GM19438 (cell line): ENCODE measurements around the gene SH3TC1.

Source experiments
- ATAC-seq: cut with Tn5 transposase; IDR thresholded peaks from one replicate; pipeline ENCODE4 v1.9.1; 2021; ENCODE audit warnings: low read depth; ENCODE audit not compliant: unreplicated experiment

The SH3TC1 gene

DNA sequence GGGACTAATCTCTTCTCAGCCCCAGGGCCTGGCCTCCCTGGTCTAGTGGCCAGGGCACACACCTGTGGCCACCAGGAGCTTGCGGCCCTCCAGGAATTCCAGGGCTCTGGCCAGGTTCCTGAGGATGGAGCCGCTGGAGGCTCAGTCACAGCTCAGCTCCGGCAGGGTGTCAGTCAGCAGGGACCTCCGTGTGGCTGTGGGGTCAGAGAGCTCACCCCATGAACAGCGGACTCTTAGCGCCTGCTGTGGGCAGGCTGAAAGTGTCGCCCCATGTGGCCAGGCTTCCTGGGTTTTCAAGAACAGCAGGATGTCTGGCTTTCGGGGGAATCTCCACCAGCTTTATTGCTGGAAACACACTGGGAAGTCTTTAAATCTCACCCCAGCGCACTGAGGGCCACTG lies 19.3 kb upstream of the SH3TC1 start:
- no peak for ATAC-seq

DNA sequence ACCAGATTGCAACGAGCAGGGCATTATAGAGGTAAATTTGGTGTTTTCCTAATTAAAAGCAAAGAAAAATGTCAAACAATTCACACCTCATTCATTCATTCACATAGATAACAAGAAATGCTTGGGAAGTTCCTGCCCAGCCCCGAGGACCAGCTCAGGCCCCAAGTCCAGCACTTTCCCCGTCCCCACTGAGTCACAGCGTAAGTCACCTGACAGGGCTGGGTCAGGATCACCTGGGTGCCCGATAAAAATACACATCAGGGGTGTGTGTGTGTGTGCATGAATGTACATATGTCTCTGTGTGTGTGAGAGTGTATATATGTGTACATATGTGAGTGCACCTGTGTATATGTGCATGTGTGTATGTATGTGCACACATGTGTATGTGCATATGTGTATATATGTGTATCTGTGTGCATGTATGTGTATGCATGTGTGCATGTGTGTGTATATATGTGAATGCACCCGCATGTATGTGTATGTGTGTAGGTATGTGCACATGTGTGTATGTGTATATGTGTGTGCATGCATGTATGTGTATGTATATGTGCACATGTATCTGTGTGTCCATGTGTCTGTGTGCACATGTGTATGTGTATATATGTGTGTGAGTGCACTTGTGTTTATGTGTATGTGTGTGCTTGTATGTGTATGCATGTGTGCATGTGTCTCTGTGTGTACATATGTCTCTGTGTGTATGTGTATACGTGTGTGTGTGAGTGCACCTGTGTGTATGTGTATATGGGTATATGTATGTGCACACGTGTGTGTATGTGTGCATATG lies 18.6 kb upstream of the SH3TC1 start:
- no peak for ATAC-seq

DNA sequence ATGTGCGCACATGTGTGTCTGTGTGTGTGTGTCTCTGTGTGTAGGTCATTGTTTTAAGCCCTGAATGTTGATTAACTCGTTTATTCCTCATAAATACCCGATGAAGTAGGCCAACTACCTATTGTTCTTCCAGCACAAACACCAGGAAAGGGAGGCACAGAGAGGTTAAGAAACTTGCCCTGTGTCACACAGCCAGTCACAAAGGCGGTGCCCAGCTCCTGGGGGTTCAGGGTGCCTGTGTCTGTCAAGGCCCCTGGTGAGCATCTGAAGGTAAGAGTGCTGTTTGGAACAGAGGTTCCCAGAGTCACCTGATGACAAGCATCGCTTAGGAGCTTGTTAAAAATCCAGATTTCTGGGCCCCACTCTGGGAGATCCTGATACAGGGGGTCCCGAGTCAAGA lies 18.0 kb upstream of the SH3TC1 start:
- ATAC-seq: no peak

DNA sequence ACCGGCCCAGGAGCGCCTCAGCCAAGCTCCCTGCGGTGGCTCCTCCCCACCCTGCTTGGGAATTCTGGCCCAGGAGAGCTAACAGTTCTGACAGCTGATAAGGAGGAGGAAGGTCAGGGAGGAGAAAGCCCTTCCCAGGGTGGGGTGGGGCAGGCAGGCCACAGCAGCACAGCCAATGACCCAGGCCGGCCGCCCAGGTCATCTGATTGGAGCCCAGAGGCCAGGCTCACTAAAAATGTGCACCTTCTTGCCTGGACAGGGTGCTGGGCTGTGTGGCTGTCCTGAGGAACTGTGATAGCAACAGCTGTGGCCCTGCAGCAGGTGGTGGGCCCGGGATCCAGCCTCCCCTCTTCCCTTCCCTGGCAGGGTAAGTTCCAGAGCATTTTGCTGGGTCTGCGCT lies 17.2 kb upstream of the SH3TC1 start:
- ATAC-seq: no peak

DNA sequence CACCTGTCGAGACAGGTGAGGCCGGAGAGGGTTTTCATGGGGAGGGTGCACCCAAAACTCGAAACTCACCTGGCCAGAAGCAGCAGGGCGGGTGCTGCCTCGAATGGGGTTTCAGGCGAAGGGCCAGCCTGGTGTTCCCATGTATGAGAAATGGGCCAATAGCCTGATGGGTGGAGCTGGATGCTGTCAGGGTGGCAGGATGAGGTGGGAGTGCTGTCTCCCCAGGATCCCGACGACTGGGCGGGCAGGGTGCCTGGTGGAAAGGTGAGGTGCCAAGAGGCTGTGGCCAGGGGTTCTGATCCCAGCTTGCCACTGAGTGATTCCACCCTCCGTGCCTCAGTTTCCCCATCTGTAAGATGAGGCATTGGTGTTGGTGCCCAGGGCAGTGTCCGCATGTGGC lies 16.8 kb upstream of the SH3TC1 start:
- no peak for ATAC-seq

DNA sequence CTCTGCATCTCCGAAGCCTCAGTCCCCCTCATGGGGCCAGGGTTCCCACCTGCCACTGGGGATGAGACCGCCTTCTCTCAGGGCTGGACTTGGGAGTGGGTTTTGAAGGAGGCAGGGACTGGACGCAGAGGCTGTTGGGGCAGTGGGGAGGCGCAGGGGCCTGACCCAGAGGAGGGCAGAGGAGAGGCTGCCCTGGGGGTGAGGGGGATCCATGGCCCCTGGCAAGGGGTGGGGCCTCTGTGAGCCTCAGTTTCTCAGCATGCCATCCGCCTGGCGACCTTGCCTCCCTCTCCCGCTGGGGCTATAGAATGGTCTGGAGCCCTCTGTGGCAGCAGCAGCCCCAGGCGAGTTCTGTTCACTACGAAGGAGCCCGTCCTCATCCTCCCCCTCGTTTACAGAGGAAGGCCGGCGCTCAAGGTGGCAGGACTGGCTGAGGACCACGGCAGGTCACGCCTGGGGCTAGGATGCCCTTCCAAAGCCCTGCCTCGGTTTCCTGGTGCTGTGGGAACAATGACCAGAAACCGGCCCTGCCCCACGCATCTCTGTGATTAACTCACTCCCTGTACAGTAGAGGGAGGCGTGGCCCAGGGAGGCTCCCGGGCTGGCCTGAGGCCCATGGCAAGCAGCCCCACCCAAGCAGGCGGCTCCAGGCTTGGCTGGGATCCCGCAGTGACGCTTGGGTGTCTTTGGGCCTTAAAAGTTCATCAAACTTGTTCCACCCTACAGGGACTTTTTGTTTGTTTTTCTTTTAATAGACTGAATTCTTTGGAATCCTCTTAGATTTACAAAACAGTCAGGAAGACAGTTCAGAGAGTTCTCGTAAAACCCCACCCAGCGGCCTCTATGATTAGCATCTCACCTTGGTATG lies 16.0 kb upstream of the SH3TC1 start:
- ATAC-seq: no peak

DNA sequence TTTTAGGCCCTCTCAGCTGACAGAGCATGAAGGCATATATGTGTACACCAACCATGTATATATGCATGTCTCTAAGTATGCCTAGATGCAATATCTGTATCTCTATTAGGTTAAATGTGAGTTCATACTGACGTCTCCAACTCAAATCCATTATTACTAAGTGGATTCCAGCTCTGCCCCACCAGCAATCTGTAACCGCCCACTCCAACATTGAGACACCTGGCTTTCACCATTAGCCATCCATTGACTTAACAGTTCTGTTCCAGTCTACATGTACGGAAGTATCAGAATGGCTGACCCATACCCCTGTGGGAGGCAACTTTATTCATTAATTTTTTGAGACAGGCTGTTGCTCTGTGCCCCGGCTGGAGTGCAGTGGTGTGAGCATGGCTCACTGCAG lies 15.0 kb upstream of the SH3TC1 start:
- ATAC-seq: no peak

DNA sequence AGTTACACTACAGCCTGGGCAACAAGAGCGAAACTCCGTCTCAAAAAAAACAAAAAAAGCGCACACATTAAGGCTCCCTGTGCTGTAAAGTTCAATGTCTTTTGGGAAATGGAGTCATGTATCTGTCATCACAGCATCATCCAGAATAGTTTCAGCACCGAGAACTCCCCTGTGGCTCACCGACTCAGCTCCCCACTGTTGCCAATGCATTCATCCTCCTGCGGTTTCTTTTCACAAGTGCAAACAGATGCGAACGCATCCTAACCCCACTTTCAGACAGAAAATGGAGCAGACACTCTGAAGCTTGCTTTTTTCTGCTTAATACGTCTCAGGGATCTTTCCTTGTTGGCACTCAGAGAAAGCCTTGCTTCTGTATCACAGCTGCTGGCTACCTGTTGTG lies 13.8 kb upstream of the SH3TC1 start:
- no peak for ATAC-seq

DNA sequence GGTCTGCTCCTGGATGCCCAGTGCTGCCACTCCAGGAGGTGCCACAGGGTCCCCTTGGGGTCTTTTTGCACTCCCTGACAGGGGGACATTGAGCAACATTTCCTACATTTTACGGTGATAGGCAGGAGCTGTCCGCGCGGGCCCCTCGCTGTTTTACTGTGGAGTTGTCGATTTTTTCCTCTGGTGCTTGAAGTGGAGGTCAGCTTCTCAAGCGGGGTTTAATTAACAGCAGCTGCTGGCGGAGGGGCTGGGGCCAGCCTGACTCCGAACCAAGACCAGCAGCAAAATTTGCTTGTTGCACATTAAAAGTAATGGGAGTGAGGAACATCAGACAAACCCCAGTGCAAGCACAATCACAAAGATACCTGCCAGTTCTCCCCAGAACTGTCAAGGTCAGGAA lies 13.2 kb upstream of the SH3TC1 start:
- no peak for ATAC-seq

DNA sequence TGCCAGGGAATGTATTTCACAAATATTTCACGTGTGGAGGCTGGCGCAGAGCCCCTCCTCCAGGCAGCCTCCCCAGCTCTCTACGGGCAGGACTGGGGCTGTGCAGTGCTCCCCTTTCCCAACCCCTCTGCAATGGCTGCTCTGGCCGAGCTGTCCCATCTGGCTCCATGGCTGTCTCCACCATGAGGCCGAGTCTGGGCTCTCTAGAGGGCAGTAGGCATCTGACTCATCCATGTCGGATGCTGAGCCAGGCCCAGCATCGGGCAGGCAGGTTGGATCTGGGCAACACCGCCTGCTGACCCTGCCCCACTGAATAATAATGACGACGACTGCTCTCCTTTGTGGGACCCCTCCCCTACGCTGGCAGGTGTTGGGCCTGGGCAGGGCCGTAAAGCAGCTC lies 11.0 kb upstream of the SH3TC1 start:
- ATAC-seq: no peak

DNA sequence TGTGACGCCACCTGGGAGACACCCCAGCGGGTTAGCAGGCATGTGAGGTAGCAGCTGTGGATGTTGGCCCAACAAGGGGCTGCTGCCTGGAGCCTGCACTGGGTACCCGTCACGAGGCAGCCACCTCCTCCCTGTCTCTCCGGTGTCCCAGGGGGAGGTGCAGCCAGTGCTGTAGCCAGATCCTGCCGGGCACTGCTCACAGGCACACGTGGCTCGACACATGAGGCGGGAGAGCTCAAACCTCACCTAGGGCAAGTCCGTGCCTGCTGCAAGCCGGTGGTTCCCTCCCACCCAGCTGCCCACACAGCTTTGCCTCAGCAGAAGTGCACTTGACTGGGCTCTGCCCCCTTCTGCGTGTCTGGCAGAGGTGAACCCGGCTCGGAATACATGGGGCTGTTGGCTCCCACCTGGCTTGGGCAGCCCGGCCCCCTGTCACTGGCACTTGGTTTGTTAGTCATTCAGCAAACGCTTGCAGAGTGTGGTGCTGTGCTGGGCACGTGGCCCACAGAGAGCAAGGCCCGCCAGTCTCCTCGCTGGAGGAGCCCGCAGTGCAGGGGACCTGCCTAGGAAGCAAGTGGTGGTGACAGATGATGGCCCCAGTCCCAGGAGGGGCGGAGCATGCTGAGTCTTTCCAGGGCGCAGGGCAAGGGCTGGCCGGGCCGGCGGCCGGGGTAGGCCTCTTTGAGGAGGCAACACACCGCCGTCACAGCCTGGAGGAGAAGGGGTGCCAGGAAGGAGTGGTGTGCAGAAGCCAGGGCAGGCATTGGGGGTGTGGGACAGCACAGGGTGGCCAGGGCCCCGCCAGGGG lies 10.1 kb upstream of the SH3TC1 start:
- no peak for ATAC-seq

DNA sequence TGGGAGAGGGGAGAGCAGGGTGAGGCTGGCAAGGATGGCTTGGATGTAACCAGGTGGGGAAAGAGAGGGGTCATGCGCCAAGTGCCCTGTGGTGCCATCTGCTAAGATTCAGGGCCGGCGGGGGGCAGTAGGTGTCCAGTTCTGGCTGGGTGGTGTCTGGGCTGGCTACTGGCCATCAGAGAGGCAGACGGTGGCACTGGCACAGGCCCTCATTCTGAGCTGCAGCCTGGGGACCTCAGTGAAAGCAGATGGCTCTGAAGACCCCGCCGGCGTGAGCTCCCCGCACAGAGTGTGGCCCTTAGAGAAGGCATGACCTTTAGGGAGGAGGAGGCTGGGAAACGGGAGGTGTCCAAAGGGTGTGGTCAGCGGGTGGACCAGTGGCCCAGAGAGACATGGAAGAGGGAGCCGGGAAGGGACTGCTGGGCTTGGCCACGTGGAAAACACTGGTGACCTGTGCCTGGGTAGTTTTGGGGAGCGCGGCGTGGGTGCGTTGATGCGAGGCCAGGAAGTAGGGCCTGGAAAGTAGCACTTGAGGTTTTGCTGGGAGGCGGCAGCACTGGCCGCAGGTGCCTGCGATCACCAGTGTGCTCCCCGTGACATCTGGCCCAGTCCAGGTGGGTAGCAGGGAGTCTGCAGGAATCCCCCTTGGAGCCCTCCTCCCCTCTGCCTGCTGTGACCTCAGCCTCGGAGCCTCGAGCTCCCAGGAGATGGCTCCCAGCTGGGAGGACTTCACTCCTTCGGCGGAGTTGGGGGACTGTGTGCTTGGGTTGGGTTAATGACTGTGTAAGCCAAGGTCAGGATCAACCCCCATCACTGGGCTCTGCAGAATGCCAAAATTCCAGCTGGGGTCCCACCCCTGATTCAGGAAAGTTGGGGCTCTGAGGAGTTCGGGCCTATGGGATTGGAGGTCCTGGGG lies 9.3 kb upstream of the SH3TC1 start:
- ATAC-seq: no peak

DNA sequence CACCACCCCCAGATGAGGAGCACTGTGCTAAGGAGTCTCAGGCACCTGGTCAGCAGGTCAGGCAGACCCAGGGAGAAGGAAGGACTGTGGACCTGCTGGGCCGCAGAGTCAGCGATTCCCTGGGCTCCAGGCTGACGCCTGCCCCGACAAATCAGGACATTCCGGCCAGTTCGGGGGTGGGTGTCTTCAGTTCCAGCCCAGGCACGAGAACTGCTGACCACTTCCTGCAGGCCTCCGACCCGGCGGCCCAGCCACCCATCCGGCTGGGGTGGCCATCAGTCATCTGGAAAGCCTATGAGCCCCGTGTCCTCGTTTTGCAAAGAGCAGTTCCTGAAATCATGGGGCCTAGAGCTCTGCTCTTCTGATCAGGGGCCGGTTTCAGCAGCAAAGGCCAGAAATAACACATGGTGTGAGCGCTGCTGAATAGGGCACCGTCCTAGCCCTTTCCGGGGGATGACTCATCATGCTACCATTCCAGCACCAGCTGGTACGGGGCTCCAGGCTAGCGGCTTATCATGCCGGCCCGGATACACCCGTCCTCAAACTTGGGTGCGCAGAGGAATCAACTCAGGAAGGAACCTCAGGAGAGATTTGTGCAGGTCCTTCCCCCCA lies 7.8 kb upstream of the SH3TC1 start:
- ATAC-seq: no peak

DNA sequence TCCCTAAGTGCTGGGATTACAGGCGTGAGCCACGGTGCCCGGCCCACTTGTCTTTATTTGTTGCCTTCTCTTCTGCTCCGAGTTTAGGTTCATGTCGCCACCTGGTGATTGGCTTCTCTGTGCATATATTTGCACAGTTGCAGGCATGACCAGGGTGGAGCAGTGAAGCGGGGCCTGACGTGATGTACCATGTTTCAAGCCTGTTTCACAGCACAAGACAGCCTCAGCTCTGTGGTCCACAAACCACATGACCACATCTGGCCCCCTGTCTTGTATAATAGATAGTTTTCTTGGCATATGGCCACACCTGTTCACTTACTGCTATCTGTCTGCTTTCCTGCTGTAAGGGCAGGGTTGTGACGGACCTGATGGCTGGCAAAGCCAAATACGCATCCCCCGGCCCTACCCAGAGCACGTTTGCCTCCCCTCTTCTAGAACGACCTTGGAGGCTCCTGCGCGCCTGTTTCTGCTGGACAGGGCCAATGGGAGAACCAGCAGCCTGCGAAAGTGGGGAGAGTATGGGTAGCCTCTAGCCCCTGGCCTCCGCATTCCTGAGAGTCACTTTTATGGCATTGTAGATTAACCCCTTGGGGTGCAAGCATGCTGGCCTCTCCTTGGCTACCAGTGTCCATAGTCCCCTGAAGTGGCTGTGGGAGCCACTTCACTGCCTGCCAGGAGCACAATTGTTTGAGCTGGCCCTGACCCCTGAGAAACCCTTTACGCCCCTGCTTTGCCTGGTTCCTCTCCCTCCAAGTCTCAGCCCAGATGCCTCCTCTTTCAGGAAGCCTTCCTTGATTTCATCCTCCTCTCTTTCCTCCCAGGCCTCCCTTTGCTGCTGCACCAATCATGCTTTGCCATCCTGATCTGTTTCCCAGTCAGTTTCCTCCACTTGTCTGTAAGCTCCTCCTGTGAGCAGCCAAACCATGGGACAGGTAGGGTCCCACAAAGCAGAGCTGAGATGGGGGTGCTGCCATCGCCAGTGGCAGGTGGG lies 6.0 kb upstream of the SH3TC1 start:
- peak; percentile 76 for ATAC-seq

DNA sequence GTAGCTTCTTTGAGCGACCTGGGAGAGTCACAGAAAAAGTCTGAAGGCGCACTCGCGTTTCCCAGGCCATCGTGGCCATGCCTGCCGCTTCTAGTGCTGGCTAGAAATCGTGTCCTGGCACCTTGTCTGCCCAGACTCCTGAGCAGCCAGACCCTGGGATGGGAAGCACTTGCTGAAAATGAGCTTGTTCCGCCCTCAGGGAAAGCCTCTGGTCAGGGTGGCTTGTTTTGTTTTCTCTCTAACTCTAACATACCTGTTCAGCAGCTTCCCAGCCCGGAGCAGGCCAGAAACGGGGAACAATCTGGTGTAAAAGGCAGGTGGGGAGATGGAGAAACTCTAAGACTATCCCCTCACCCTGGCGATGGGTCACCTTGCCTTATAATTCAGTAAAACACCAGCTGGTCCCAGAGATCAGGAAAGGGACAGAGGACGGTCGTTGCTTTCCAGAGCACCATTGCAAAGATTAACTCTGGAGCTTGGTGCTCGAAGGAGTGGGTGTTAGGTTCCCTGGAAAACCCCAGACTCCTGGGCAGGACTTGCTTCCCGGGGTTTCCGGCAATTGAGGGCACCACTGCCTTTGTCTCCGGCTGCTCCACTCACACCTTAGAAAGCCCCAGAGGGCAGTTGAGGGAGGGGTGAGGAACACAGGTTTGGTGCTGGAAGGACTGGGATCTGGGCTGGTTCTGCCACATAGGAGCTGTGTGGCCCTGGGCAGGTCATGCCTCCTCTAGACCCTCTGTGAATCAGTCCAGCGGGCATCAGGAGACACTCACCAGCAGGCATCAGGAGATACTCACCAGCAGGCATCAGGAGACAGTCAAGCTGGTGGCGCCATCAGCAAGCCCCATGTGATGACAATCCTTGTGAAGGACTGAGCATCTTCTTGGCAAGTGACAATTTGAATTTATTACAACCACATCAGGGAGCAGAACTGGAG lies 4.5 kb upstream of the SH3TC1 start:
- ATAC-seq: no peak

DNA sequence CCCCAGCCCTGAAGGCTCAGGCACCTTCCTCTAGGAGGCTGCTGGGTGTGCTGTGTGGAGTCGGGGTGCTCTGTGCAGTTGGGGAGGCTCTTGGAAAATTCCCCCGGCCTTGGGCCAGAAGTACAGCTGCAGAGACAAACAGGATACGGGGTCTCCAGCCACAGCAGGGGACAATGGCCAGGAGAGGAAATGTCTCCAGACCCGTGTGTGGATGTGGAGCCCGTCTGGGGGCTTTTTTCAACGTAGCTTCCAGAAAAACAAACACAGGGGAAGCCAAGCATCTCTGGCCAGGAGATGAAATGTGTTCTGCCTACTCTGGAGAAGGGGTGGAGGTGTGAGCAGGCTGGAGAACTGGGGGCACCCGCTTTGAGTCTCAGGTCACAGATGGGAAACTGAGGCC lies 3.7 kb upstream of the SH3TC1 start:
- no peak for ATAC-seq

DNA sequence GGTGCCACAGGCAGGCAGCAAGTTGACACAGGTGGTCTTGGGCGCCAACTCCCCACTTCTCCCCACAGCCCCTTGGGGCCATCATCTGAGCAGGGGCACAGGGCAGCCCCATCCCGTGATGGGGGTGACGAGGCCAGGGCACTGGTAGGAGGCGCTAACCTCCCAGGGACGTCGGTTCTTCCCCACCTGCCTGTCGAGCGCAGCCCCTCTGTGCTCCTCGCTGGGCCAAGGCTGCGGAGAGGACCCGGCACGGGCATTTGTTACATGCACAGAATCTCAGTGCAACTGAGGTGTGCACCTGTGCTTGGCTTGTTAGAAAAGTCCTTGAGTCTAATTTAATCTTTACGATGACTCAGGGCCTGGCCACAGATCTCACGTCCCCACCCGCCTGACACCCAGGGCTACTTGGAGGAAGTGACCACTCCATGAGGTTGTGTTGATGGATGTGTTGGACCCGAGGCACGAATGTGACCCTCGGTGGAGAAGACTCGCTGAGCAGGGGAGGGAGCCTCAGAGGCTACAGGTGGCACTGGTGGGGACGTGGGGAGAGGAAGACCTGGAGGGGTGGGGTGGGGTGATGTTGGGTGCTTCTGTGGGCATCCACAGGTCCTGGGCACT lies 3.1 kb upstream of the SH3TC1 start:
- no peak for ATAC-seq
